ENCODE data around the gene SRSF9. TPM values are rescaled to one million over a fixed set of nuclear protein-coding genes. Genes with fewer than 3 reads are reported as not detected.

Gene SRSF9
- total RNA-seq, 1 experiment from 2014 or later = 231 TPM

DNA sequence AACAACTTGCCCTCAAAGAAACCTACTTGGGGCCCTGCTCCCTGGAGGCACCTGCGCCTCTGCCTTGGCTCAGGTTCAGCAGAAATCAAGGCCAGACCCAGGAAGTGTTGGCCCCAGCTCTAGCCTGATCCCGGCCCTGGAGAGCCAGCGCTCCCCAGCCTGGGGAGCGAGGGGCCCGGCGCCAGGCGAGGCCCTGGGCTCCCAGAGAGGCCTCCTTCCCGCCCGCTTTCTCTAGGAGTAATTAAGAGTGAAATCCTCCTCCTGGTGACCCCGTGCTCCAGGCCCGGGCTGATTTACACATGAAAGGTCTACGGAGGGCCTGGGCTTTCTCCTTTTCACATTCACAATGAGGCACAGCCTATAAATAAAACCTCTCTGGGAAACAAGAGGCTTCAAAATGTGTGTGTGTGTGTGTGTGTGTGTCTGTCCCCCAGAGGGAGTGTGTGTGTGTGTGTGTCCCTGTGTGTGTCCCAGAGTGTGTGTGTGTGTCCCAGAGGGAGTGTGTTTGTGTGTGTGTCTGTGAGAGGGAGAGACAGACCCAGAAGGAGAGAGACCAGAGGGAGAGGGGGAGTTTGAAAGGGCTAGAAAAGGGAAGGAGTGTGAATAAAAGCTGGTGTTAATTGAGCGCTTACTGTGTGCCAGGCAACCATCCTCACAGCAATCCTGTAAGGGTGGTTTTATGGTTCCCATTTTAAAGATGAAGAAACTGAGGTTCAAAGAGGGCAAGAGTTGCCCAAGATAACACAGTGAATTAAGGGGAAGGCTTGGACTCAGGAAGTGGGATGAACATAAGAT lies 55.5 kb downstream of the SRSF9 start:
- Histone ChIP-seq H3K4me3 (no peak overlapping the region), H4K20me1 (ENCODE audit: insufficient read depth) (no peaks in the 10 kb centered on the region), H3F3A (ENCODE audit: insufficient read depth, low read depth) (no peaks in the 10 kb centered on the region), H3K9me3 (ENCODE audit: insufficient read depth, low read depth) (no peaks in the 10 kb centered on the region), H3K4me2 (no peak overlapping the region), H2AFZ (no peak overlapping the region), H3K27me3 (ENCODE audit: insufficient read depth, low read depth) (no peaks in the 10 kb centered on the region), H3K27ac (no peak overlapping the region), H3K79me2 (ENCODE audit: low read depth) (no peaks in the 10 kb centered on the region), H3K36me3 (ENCODE audit: low read depth) (no peaks in the 10 kb centered on the region), H3K9me2 (ENCODE audit: insufficient read depth) (no peaks in the 10 kb centered on the region), H3K4me1 (replicated peaks; ENCODE audit: insufficient read depth) (no peaks in the 10 kb centered on the region)
- no TSS peak for BruUV-seq (replicated peaks)
- no peak for TF ChIP-seq CTCF (conservative IDR thresholded peaks at IDR 0.05)
- intact Hi-C loops (cut with micrococcal nuclease; ENCODE audit: unreplicated experiment) = no loop called here
- no peak for DNase-seq
- CTCF ChIA-PET = no interaction called here
- POLR2A ChIA-PET (ENCODE audit: unreplicated experiment) = no interaction called here

GRCh38 chr12:120412421-120412820 lies 57.1 kb downstream of the SRSF9 start:
- Histone ChIP-seq H3K79me2 (ENCODE audit: low read depth) (no peaks in the 10 kb centered on the region), H3K4me2 (no peak overlapping the region), H2AFZ (no peak overlapping the region), H4K20me1 (ENCODE audit: insufficient read depth) (no peaks in the 10 kb centered on the region), H3K36me3 (ENCODE audit: low read depth) (no peaks in the 10 kb centered on the region), H3K9me2 (ENCODE audit: insufficient read depth) (no peaks in the 10 kb centered on the region), H3K4me1 (replicated peaks; ENCODE audit: insufficient read depth) (no peaks in the 10 kb centered on the region), H3K4me3 (no peak overlapping the region), H3F3A (ENCODE audit: insufficient read depth, low read depth) (no peaks in the 10 kb centered on the region), H3K27me3 (ENCODE audit: insufficient read depth, low read depth) (no peaks in the 10 kb centered on the region), H3K27ac (no peak overlapping the region), H3K9me3 (ENCODE audit: insufficient read depth, low read depth) (no peaks in the 10 kb centered on the region)
- intact Hi-C loops (cut with micrococcal nuclease; ENCODE audit: unreplicated experiment) = no loop called here
- POLR2A ChIA-PET (ENCODE audit: unreplicated experiment) = no interaction called here
- CTCF ChIA-PET = no interaction called here
- no peak for TF ChIP-seq EZH2 (IDR thresholded peaks at IDR 0.05; ENCODE audit: low read depth)
- TF ChIP-seq CTCF (conservative IDR thresholded peaks at IDR 0.05) = no peak
- no peak for DNase-seq
- no TSS peak for BruUV-seq (replicated peaks)

Other genes starting within 250 kb of the SRSF9 start
- gene PXN, start 204.0 kb downstream of the SRSF9 start, total RNA-seq (2021) = 191 and 218 TPM in 2 replicates
- gene RNU4-2, start 177.8 kb downstream of the SRSF9 start, total RNA-seq (2021) = 2,281 and 3,957 TPM in 2 replicates
- gene RNU4-1, start 176.5 kb downstream of the SRSF9 start, total RNA-seq (2021) = 1,857 and 3,341 TPM in 2 replicates
- gene SIRT4, start 167.4 kb downstream of the SRSF9 start, total RNA-seq (2021) = 3.2 and 3.6 TPM in 2 replicates
- gene PLA2G1B, start 142.0 kb downstream of the SRSF9 start, total RNA-seq (2021) = not detected in 2 replicates
- 0.95 and 1.7 TPM in 2 replicates for gene MSI1, start 100.6 kb downstream of the SRSF9 start, total RNA-seq (2021)
- 433 and 556 TPM in 2 replicates for gene COX6A1, start 31.6 kb downstream of the SRSF9 start, total RNA-seq (2021)
- gene TRIAP1, start 23.4 kb downstream of the SRSF9 start, total RNA-seq (2021) = 23.5 and 27.5 TPM in 2 replicates
- gene GATC, start 23.3 kb downstream of the SRSF9 start, total RNA-seq (2021) = 24.3 and 40.2 TPM in 2 replicates
- 251 and 340 TPM in 2 replicates for gene DYNLL1, start 26.4 kb upstream of the SRSF9 start, total RNA-seq (2021)
- gene COQ5, start 59.4 kb upstream of the SRSF9 start, total RNA-seq (2021) = 30.4 and 32.2 TPM in 2 replicates
- 196 and 241 TPM in 2 replicates for gene RNF10, start 64.6 kb upstream of the SRSF9 start, total RNA-seq (2021)
- gene POP5, start 111.7 kb upstream of the SRSF9 start, total RNA-seq (2021) = 26.5 and 30.5 TPM in 2 replicates
- gene CABP1, start 170.9 kb upstream of the SRSF9 start, total RNA-seq (2021) = not detected in 2 replicates
- gene MLEC, start 217.4 kb upstream of the SRSF9 start, total RNA-seq (2021) = 110 and 131 TPM in 2 replicates
- gene UNC119B, start 240.7 kb upstream of the SRSF9 start, total RNA-seq (2021) = 25.9 and 30.2 TPM in 2 replicates

All from PC-9 (cell line).